Measurements from ENCODE around the gene UMPS.
"Not testable (repeated sequence)": the region's sequence is repeated elsewhere in the genome, so short reads cannot be mapped to it uniquely, and the experiment has no call there.

Gene UMPS

DNA sequence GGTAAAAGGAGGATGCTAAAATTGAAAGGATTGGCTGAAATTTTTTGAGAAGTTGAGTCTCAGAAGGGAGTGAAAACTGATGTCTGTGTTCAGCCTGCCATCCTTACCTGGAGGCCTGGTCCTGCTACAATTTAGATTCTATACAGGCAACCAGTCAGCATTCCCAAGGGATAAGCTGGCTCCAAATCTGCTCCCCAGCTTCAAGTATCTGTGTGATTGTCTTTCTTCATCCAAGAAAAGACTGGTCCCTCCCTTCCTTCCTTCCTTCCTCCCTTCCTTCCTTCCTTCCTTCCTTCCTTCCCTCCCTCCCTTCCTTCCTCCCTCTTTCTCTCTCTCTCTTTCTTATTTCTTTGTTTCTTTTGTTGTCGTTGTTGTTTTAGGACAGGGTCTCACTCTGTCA lies 24.7 kb upstream of the UMPS start:
- TF ChIP-seq, protein P1, sequence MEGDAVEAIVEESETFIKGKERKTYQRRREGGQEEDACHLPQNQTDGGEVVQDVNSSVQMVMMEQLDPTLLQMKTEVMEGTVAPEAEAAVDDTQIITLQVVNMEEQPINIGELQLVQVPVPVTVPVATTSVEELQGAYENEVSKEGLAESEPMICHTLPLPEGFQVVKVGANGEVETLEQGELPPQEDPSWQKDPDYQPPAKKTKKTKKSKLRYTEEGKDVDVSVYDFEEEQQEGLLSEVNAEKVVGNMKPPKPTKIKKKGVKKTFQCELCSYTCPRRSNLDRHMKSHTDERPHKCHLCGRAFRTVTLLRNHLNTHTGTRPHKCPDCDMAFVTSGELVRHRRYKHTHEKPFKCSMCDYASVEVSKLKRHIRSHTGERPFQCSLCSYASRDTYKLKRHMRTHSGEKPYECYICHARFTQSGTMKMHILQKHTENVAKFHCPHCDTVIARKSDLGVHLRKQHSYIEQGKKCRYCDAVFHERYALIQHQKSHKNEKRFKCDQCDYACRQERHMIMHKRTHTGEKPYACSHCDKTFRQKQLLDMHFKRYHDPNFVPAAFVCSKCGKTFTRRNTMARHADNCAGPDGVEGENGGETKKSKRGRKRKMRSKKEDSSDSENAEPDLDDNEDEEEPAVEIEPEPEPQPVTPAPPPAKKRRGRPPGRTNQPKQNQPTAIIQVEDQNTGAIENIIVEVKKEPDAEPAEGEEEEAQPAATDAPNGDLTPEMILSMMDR (IDR thresholded peaks at IDR 0.05; ENCODE audit: low read depth, low read length) = no peak
- H3K4me3 ChIP-seq (ENCODE audit: low read depth, low read length) = no peak overlapping the region

DNA sequence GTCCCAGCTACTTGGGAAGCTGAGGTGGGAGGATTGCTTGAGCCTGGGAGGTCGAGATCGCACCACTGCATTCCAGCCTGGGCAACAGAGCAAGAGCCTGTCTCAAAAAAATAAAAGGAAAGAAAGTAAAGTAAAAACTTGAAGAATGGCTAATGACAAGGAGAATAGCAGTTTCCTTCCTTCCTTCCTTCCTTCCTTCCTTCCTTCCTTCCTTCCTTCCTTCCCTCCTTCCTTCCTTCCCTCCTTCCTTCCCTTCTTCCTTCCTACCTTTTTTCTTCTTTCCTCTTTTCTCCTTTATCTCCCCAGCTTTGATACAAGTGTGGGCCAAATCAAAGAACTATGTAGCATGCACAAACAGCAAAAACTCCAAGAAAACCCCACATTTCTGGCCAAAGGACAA lies 23.0 kb upstream of the UMPS start:
- H3K4me3 ChIP-seq (ENCODE audit: low read depth, low read length) = not testable (repeated sequence)

DNA sequence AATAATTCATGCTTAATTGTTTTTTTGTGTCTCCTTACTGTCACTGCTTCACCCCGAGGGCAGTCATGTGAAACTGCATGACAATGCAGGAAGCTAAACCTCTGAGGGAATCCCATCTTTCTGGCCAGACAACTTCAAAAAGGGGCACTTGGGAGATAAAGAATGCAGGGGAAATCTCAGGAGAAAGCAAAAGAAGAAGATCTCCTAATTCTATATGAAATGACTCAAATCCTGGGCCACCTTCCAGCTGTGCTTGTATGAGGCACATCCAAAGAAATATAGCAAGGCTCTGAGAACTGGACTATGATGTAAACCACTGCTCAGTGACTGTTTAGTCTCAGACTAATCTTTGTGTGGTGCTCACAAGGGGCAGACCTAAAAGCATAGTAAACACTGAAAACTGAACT lies 22.6 kb upstream of the UMPS start:
- H3K4me3 ChIP-seq (ENCODE audit: low read depth, low read length) = no peak overlapping the region
- TF ChIP-seq, protein P1 (IDR thresholded peaks at IDR 0.05; ENCODE audit: low read depth, low read length) = no peak

DNA sequence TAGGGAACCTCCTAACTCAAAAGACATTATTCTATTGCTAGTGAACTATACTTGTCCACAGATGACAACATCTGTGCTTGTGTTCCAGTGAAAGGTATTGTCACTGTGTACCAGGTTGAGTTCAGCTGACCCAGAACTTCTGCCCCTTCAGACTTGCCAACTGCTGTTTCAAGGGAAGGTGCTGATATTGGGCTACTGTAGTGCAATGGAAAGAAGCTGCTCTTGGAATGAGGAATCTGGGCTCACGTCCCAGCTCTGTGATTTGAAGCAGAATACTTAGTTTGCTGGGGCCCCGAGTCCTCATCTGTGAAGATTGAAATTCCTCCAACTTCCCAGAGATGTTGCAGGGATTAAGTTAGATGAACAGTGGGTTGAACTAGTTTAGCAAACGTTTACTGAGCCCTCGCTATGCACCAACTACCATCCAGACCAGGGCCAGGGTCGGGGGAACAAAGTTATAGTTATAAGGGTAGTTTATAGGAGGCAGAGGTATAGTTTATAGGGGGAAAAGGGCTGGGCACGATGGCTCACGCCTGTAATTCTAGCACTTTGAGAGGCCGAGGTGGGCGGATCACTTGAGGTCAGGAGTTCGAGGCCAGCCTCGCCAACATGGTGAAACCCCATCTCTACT lies 15.9 kb upstream of the UMPS start:
- TF ChIP-seq, protein P1 (IDR thresholded peaks at IDR 0.05; ENCODE audit: low read depth, low read length) = no peak
- no peak overlapping the region for H3K4me3 ChIP-seq (ENCODE audit: low read depth, low read length)

DNA sequence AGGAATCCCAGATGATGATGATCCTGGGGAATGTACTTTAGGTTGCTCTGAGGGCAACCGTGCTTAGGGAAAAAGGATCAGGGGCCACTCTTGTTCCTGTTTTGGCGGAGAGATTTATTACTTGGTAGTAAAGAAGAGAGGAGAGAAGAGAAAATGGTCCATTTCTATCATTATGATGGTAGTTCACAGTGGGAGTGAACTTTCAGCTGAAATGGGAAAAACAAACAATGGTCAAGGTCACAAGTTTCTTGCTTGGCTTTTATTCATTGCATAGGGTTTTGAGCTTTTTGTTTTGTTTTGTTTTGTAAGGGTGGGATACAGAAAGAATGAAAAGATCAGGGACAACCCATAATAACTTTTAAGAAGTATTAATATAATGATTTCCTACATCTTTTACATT lies 7.7 kb upstream of the UMPS start:
- TF ChIP-seq, protein P1 (IDR thresholded peaks at IDR 0.05; ENCODE audit: low read depth, low read length) = no peak
- H3K4me3 ChIP-seq (ENCODE audit: low read depth, low read length) = no peak overlapping the region

DNA sequence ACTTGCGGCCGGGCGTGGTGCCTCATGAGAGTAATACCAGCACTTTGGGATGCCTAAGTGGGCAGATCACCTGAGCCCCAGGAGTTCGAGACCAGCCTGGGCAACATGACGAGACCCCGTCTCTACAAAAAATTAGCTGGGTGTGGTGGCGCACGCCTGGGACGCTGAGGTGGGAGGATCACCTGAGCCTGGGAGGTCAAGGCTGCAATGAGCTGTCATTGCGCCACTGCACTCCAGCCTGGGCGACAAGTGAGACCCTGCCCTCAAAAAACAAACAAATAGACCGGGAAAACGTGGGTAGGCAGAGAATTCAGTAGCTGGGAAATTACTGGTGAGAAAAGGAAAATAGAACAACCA lies 667 bp downstream of the UMPS start:
- peak overlapping the region; percentile 99 for H3K4me3 ChIP-seq (ENCODE audit: low read depth, low read length)
- TF ChIP-seq, protein P1 (IDR thresholded peaks at IDR 0.05; ENCODE audit: low read depth, low read length) = no peak

DNA sequence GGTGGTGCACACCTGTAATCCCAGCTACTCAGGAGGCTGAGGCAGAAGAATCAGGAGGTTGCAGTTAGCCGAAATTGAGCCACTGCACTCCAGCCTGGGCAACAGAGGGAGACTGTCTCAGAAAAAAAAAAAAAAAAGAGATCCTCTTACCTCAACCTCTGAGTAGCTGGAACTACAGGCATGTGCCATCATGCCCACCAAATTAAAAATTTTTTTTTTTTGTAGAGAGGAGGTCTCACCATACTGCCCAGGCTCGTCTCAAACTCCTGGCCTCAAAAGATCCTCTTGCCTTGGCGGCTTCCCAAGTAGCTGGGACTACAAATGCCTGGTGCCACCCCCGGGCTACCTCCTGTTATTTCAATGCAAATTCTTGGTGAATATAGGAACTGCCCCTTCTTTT lies 1.5 kb downstream of the UMPS start:
- no peak overlapping the region for H3K4me3 ChIP-seq (ENCODE audit: low read depth, low read length)

More for the DNA sequence above, 1.5 kb downstream of the UMPS start:
- TF ChIP-seq, protein P1 (IDR thresholded peaks at IDR 0.05; ENCODE audit: low read depth, low read length) = no peak
